Lower lobe of right lung (tissue), 2 donors: ENCODE results near the gene DCLK1. TPM values are rescaled to one million over a fixed set of nuclear protein-coding genes. Genes with fewer than 3 reads are reported as not detected.
A peak's percentile ranks its signal among the peaks of the same experiment; 100 is the strongest.
"Not testable (repeated sequence)": the region's sequence is repeated elsewhere in the genome, so short reads cannot be mapped to it uniquely, and the experiment has no call there.

ENCODE experiments used
- ATAC-seq, 2 donors: fragments of 200-7000 bp; cut with Tn5 transposase; one replicate each; pipeline ENCODE4 v1.9.1; 2020 to 2022; ENCODE audit warnings: mild to moderate bottlenecking in 2 of 2, moderate library complexity in 2 of 2
- DNase-seq: peaks from one replicate; pipeline ENCODE4 v3.0.0-alpha.2; 2020
- H3K27ac ChIP-seq: fragments of 200-600 bp; one replicate; pipeline ENCODE4 v1.8.0; 2022
- H3K27me3 ChIP-seq: fragments of 200-600 bp; one replicate; pipeline ENCODE4 v1.8.0; 2022; ENCODE audit warnings: low read depth
- H3K36me3 ChIP-seq: fragments of 200-600 bp; one replicate; pipeline ENCODE4 v1.8.0; 2022; ENCODE audit warnings: mild to moderate bottlenecking
- H3K4me1 ChIP-seq: fragments of 200-600 bp; one replicate; pipeline ENCODE4 v1.8.0; 2022
- H3K4me3 ChIP-seq: fragments of 200-600 bp; one replicate; pipeline ENCODE4 v1.8.0; 2022; ENCODE audit warnings: mild to moderate bottlenecking
- H3K9me3 ChIP-seq: fragments of 200-600 bp; one replicate; pipeline ENCODE4 v1.8.0; 2022
- intact Hi-C: fragments of 100-400 bp; cut with DNase I; formaldehyde crosslinking; loops from one replicate; pipeline ENCODE4 v1.11.0; 2022
- total RNA-seq: library from RNA; stranded (reverse); fragmentation: NEBNext Ultra II Directional; extraction: Animal tissue kit (Norgen Biotek cat#: 25700); gene quantifications from one replicate; pipeline ENCODE4 v1.2.1, GENCODE V29; 2021
- TF ChIP-seq, protein P1 (sequence below): fragments of 200-600 bp; IDR thresholded peaks from one replicate; pipeline ENCODE4 v1.8.0; 2022; ENCODE audit warnings: antibody characterized with exemption, mild to moderate bottlenecking
- donor health status: DM: no; HTN: yes; CAD: no; lungs with severe emphysema.

The DCLK1 gene
- total RNA-seq, 1 donor from 2014 or later, result 10.4 TPM

DNA sequence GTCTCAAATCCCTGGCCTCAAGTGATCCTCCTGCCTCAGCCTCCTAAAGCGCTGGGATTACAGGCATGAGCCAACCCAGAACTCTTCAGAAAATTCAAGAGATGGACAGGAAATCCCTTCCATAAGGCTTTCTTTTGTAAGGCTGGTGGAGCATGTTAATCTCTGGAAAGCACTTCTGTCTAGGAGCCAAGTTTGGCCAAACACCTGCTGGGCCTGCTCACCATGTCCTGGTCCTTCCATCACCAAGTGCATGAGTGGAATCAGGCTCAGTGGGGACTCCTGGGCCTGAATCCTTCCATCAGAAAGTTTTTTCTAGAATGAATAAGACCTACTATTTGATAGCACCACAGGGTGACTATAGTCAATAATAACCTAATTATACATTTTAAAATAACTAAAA is 148.0 kb downstream of the DCLK1 start:
- Histone ChIP-seq H3K27me3 (no peaks in the 10 kb centered on the region), H3K4me1 (no peaks in the 10 kb centered on the region), H3K27ac (no peak overlapping the region), H3K36me3 (no peaks in the 10 kb centered on the region), H3K4me3 (no peak overlapping the region), H3K9me3 (no peaks in the 10 kb centered on the region)
- DNase-seq (no peak), ATAC-seq (no peak)
- intact Hi-C loops, result no loop called here
- TF ChIP-seq, protein P1, sequence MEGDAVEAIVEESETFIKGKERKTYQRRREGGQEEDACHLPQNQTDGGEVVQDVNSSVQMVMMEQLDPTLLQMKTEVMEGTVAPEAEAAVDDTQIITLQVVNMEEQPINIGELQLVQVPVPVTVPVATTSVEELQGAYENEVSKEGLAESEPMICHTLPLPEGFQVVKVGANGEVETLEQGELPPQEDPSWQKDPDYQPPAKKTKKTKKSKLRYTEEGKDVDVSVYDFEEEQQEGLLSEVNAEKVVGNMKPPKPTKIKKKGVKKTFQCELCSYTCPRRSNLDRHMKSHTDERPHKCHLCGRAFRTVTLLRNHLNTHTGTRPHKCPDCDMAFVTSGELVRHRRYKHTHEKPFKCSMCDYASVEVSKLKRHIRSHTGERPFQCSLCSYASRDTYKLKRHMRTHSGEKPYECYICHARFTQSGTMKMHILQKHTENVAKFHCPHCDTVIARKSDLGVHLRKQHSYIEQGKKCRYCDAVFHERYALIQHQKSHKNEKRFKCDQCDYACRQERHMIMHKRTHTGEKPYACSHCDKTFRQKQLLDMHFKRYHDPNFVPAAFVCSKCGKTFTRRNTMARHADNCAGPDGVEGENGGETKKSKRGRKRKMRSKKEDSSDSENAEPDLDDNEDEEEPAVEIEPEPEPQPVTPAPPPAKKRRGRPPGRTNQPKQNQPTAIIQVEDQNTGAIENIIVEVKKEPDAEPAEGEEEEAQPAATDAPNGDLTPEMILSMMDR, result no peak

DNA sequence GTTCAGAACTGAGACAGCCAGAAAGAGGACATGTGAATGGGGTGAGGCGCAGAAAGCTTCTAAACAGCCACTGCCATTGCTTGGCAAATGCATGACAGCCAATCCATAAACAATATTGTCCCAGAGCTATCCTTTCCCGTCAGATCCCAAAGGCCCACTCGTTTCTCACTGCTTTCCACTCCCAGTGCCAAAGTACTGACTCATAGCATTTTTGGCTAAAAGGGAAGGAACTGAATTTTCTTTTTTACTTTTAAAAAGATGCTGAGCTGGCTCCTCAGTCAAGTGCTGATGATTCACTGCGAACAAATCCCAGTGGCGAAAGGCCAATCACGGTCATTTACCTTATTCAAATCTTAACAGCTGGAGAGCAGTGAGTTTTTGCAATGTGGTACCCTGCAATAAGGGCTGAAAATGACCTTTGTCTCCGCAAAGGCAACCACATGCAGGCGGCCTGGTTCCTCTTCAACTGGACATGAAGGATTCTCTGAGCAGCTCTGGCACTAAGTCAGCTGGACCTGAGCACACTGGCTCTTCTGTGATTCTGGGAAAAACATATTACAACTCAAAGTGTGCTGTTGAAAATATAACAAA is 151.7 kb downstream of the DCLK1 start:
- TF ChIP-seq, protein P1, result no peak
- Histone ChIP-seq H3K9me3 (no peaks in the 10 kb centered on the region), H3K27me3 (no peaks in the 10 kb centered on the region), H3K36me3 (no peaks in the 10 kb centered on the region), H3K27ac (peak overlapping the region; percentile 41), H3K4me1 (no peaks in the 10 kb centered on the region), H3K4me3 (no peak overlapping the region)
- peak; percentile 58 to 65 for ATAC-seq
- no peak for DNase-seq
- intact Hi-C loops, result no loop called here

DNA sequence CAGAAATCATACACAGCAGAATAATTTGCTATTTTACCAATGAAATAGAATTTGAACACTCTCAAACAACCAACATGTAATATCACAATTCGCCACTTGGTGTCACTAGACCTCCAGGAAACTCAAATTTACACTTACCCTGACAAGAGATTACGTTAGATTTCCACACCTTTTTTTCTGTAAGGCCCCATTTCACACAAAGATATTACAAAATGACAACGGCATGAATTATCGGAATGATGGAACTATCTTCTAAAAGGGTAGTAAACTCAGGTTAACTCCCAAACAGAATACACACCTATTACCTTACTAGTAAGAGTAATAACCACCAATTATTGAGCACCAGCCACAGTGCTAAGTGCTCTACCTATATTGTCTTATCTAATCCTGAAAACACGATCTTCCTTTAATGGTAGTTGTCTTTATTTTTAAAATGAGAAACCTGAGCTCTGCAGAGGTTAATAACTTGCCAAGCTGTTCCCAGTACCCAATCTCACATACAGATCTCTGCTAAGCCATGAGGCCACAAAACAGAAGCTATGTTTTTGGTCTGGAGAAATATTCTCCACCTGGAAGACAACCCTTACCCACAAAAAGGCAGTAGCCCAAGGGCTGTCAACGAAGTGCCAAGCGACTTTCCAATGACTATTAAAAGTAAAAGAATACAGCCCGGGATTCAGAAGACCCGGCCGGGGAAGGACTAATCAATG is 152.4 kb downstream of the DCLK1 start:
- no peaks in the 10 kb centered on the region for H3K36me3 ChIP-seq
- H3K4me3 ChIP-seq, result no peak overlapping the region
- H3K27ac ChIP-seq, result peak overlapping the region; percentile 41
- DNase-seq (no peak), ATAC-seq (peak; percentile 51 to 69)
- intact Hi-C loops, result no loop called here
- TF ChIP-seq, protein P1, result peak; percentile 74
- no peaks in the 10 kb centered on the region for H3K27me3 ChIP-seq
- no peaks in the 10 kb centered on the region for H3K9me3 ChIP-seq
- H3K4me1 ChIP-seq, result no peaks in the 10 kb centered on the region

DNA sequence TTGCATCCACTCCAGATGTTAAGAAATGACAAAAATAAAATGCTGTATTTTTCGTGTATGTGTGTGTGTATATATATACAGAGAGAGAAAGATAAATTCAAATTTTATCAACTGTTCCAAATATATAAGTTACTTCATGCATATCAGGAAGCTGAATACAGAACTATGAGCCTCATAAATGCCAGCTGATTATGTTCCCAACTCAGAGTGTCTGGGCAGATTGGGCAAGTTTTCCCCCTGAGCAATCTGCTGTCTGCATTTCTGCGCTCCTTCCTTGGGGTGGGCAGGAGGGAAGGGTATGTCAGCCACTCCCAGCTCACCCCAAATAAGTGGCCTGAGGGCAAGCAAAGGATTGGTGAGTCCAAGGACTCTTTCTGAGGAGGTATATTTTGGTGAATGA is 154.1 kb downstream of the DCLK1 start:
- Histone ChIP-seq H3K9me3 (no peaks in the 10 kb centered on the region), H3K36me3 (no peaks in the 10 kb centered on the region), H3K27ac (no peak overlapping the region), H3K4me1 (no peaks in the 10 kb centered on the region), H3K4me3 (no peak overlapping the region), H3K27me3 (no peaks in the 10 kb centered on the region)
- DNase-seq, result no peak
- TF ChIP-seq, protein P1, result no peak
- ATAC-seq, result no peak
- intact Hi-C loops, result no loop called here

DNA sequence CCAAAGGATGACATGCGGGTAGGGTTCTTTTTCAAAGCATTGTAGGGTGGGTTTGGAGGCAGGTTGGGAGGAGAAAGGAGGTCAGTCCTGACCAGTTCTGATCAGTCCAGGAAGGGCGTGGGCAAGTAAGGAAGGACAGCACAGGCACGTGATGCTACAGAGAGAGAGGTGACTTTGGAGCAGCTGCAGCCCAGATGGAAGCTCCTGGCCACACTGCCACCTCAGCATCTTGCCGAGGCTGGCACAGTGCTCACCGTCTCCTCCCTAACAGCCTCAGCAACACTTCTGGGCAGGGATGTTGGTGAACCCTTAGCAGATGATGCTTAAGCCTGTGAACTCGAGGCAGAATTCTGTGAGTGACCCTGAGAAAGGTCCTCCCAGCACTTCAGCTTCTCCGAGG is 155.1 kb downstream of the DCLK1 start:
- ATAC-seq, result no peak
- H3K36me3 ChIP-seq, result no peaks in the 10 kb centered on the region
- DNase-seq, result no peak
- intact Hi-C loops, result no loop called here
- H3K4me1 ChIP-seq, result no peaks in the 10 kb centered on the region
- no peaks in the 10 kb centered on the region for H3K9me3 ChIP-seq
- no peak overlapping the region for H3K27ac ChIP-seq
- H3K27me3 ChIP-seq, result no peaks in the 10 kb centered on the region
- no peak overlapping the region for H3K4me3 ChIP-seq
- TF ChIP-seq, protein P1, result no peak

DNA sequence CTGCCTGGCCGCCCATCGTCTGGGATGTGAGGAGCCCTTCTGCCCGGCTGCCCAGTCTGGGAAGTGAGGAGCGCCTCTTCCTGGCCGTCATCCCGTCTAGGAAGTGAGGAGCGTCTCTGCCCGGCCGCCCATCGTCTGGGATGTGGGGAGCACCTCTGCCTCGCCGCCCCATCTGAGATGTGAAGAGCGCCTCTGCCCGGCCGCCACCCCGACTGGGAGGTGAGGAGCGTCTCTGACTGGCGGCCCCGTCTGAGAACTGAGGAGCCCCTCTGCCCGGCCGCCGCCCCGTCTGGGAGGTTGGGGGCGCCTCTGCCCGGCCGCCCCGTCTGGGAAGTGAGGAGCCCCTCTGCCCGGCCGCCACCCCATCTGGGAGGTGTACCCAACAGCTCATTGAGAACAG is 164.2 kb downstream of the DCLK1 start:
- intact Hi-C loops, H3K27me3 ChIP-seq, DNase-seq, H3K4me3 ChIP-seq, H3K36me3 ChIP-seq, ATAC-seq, H3K9me3 ChIP-seq, H3K27ac ChIP-seq: not testable (repeated sequence)
- peaks cover 16% of the 10 kb centered on the region for H3K4me1 ChIP-seq
